Raji (cell line): ENCODE data around the gene SPN.

Experiments
- POLR2A ChIP-seq: IDR thresholded peaks from 2 replicates; pipeline ENCODE4 v1.6.1; 2011; ENCODE audit warnings: low read depth, low read length, control low read depth; ENCODE audit not compliant: insufficient read depth

The SPN gene

GRCh38 chr16:29683543-29684090 is 20.6 kb downstream of the SPN start:
- TF ChIP-seq POLR2A, result no peak

GRCh38 chr16:29684679-29685078 is 21.6 kb downstream of the SPN start:
- TF ChIP-seq POLR2A, result no peak

DNA sequence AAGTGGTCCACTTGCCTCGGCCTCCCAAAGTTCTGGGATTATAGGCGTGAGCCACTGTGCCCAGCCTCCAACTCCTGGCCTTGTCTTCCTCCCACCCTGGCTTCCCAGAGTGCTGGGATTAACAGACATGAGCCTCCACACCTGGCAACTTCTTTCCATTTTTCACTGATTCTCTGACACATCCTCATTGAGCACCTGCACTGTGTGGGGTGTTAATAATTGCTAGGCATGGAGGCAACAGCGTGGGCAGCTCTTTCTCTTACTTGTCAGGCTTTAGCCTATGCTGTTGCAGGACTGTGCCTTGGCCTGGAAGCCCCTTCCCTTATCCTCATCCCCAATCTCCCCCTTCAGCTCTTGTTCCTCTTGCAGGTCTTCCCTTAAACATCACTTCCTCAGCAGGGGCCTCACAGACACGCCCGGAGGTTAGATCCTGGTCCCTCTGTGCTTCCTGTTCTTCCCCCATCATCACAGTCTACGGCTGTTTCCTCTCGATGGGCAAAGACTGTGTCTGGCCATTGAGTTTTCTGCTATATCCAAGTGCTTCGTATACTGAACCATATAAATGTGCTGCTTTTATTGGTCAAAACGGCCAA is 23.8 kb downstream of the SPN start:
- no peak for TF ChIP-seq POLR2A

GRCh38 chr16:29687755-29688154 is 24.7 kb downstream of the SPN start:
- TF ChIP-seq POLR2A, result no peak

DNA sequence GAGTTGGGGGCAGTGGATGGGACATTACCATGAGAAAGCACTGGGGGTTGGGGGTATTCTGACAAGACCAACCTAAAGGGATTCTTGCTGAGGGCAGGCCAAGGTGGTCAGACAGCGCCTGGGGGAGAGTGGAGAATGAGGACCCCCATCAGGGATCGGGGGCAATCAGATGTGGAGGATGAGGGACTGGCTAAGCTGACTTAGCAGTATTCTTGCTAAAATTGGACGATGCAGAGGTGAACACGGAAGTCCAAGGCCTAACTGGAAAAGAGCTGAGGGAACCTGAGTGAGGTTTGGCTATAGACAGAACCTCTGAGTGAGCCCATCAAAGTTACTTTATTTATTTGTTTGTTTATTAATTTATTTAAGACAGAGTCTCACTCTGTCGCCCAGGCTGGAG is 25.1 kb downstream of the SPN start:
- TF ChIP-seq POLR2A, result no peak

DNA sequence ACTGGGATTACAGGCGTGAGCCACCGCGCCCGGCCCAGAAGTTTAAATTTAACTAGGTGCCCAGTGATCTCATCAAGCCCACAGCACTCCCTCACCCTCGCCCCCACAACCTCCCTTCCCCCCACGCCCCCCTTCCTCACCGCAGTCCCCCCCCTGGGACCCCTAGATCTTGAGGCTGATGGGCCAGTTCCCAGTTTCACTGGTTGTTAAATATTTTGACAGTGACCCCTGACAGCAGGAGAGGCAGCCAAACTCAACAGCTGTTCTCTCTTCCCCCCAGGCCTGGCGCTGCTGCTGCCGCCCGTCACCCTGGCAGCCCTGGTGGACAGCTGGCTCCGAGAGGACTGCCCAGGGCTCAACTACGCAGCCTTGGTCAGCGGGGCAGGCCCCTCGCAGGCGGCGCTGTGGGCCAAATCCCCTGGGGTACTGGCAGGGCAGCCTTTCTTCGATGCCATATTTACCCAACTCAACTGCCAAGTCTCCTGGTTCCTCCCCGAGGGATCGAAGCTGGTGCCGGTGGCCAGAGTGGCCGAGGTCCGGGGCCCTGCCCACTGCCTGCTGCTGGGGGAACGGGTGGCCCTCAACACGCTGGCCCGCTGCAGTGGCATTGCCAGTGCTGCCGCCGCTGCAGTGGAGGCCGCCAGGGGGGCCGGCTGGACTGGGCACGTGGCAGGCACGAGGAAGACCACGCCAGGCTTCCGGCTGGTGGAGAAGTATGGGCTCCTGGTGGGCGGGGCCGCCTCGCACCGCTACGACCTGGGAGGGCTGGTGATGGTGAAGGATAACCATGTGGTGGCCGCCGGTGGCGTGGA is 31.5 kb downstream of the SPN start:
- no peak for TF ChIP-seq POLR2A

DNA sequence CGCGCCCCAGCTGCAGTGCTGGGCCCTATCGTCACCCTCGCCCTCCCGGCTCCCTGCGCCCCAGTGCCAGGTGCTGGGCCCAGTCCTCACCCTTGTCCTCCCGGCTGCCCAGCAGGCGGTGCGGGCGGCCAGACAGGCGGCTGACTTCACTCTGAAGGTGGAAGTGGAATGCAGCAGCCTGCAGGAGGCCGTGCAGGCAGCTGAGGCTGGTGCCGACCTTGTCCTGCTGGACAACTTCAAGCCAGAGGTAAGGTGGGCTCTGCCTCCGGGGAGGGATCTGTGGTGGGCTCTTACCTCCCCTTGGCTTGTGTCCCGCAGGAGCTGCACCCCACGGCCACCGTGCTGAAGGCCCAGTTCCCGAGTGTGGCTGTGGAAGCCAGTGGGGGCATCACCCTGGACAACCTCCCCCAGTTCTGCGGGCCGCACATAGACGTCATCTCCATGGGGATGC is 33.9 kb downstream of the SPN start:
- no peak for TF ChIP-seq POLR2A

DNA sequence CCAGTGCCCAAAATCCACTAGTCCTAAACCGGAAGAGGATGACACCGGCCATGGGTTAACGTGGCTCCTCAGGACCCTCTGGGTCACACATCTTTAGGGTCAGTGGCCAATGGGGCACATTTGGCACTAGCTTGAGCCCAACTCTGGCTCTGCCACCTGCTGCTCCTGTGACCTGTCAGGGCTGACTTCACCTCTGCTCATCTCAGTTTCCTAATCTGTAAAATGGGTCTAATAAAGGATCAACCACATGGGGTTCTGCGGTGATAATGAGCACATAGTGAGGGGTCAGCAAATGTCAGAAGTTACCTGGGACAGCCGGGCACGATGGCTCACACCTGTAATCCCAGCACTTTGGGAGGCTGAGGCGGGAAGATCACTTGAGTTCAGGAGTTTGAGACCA is 34.3 kb downstream of the SPN start:
- no peak for TF ChIP-seq POLR2A

DNA sequence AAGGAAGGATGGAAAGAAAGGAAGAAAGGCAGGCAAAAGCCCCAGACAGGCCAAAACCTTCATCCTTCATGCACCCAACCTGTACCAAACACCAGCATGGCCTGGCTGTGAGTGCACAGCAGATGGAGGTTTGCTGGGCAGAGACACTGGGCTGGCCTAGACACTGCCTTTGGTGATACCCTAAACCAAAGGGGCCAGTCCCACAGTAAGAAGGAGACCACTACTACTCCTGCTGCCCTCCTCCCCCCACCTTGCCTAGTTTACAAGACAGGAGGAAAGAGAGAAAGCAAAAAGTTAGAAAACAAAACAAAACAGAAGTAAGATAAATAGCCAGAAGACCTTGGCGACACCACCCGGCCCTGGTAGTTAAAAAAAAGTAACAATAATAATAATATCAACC is 35.0 kb downstream of the SPN start:
- TF ChIP-seq POLR2A, result no peak

- TF ChIP-seq POLR2A, result no peak
Measured at GRCh38 chr16:29698484-29699323, 35.7 kb downstream of the SPN start.

GRCh38 chr16:29699324-29700219 is 36.5 kb downstream of the SPN start:
- no peak for TF ChIP-seq POLR2A

DNA sequence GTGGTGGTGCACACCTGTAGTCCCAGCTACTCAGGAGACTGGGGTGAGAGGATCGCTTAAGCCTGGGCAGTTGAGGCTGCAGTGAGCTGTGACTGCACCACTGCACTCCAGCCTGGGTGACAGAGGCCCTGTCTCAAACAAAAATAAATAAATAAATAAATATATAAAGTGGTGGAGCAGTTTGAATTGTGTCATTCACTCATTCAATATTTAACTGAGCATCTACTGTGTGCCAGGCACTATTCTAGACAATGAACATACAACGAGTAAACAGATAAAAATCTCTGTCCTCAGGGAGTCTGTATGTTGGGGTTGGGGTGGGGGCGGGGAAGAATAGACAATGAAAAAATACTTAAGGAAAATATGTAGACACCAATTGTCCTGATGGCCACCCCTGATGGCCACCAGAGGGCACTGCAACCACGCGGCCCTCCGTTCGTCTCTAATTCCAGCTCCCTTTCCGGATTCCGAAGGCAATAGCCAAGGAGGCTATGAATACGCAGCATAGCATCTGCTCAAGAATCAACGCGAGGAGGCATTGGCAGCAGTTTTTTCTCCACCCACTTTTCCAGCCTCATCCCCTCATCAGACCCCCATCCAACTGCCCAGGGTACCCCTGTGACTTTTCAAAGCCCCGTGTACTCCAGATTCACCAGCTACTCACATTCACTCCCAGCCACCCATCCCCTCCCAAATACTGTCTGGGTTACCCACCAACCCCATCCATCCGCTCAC is 37.4 kb downstream of the SPN start:
- TF ChIP-seq POLR2A, result no peak

DNA sequence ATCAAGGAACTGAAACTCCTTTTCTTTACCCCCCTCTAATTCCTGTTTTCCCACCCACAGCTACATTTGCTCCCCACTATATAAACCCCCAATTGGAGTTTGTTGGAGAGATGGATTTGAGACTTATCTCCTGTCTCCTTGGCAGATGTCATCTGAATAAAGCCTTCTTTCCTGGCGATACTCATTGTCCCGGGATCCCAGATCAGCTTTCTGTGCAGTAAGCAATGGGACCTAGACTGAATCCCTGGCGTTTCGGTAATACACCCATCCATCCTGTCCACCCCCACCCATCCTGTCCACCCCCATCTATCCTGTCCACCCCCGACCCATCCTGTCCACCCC is 38.1 kb downstream of the SPN start:
- TF ChIP-seq POLR2A, result no peak

DNA sequence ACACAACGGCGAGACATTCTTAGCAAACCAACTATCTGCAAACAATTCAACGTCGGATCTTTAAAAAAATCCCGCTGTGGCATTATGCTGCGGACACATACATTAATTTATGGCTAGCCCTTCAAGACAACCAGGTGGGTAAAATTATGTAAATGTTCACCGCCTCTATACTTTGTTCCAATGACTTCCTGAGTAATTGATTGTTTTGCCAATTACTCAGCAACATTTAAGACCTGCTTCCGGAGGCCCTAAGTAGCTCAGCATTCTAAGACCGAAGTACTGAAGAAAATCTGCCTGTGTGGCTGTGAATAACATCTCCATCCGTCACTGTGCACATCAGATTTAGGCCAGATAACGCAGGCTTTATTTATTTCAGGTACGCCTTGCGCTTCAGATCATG is 39.2 kb downstream of the SPN start:
- 0 out of 2 replicates have a peak, but pooled peaks have one; percentile 10 for TF ChIP-seq POLR2A
